ENCODE measurements around the gene RBCK1. TPM values are rescaled to one million over a fixed set of nuclear protein-coding genes. Genes with fewer than 3 reads are reported as not detected.

Gene RBCK1
- polyA plus RNA-seq, 1 experiment, result 57.4 TPM

GRCh38 chr20:402898-403581, 5.1 kb upstream of the RBCK1 start:
- no peak for DNase-seq (ENCODE audit: low read depth, low spot score)
- H3K27ac ChIP-seq (ENCODE audit: low read depth, low read length), result no peak overlapping the region
- H3K27me3 ChIP-seq (ENCODE audit: control insufficient read depth, insufficient read depth, low read length), result no peaks in the 10 kb centered on the region
- TF ChIP-seq CTCF (IDR thresholded peaks at IDR 0.05; ENCODE audit: low read depth, low read length), result no peak
- ChIA-PET CTCF (interaction anchor here (0.9 kb wide), 1 partner anchor 75 kb away, joined by 4 read pairs; no protein-coding TSS in a partner anchor), POLR2A (no interaction called here)
- H3K9me3 ChIP-seq (ENCODE audit: control insufficient read depth, insufficient read depth, low read length), result peaks cover 5% of the 10 kb centered on the region; the same call in 1 of the 2 replicates
- no peak overlapping the region for H3K4me3 ChIP-seq (ENCODE audit: low read depth, low read length)

- H3K4me3 ChIP-seq (ENCODE audit: low read depth, low read length), result no peak overlapping the region
- DNase-seq (ENCODE audit: low read depth, low spot score), result no peak
- H3K27ac ChIP-seq (ENCODE audit: low read depth, low read length), result no peak overlapping the region
- H3K27me3 ChIP-seq (ENCODE audit: control insufficient read depth, insufficient read depth, low read length), result no peaks in the 10 kb centered on the region
- ChIA-PET POLR2A (no interaction called here), CTCF (interaction anchor here (0.9 kb wide), 1 partner anchor 75 kb away, joined by 4 read pairs; no protein-coding TSS in a partner anchor)
- TF ChIP-seq CTCF (IDR thresholded peaks at IDR 0.05; ENCODE audit: low read depth, low read length), result no peak
- H3K9me3 ChIP-seq (ENCODE audit: control insufficient read depth, insufficient read depth, low read length), result peaks cover 5% of the 10 kb centered on the region; the same call in 1 of the 2 replicates
Observed at GRCh38 chr20:403582-403957, 4.5 kb upstream of the RBCK1 start.

GRCh38 chr20:404088-404487, 4.0 kb upstream of the RBCK1 start:
- peaks cover 5% of the 10 kb centered on the region; the same call in 1 of the 2 replicates for H3K9me3 ChIP-seq (ENCODE audit: control insufficient read depth, insufficient read depth, low read length)
- no peak for DNase-seq (ENCODE audit: low read depth, low spot score)
- ChIA-PET CTCF (no interaction called here), POLR2A (interaction anchor here (0.7 kb wide), 1 partner anchor 27 kb away, joined by 5 read pairs; no protein-coding TSS in a partner anchor)
- H3K27me3 ChIP-seq (ENCODE audit: control insufficient read depth, insufficient read depth, low read length), result no peaks in the 10 kb centered on the region
- no peak overlapping the region for H3K4me3 ChIP-seq (ENCODE audit: low read depth, low read length)
- H3K27ac ChIP-seq (ENCODE audit: low read depth, low read length), result no peak overlapping the region
- no peak for TF ChIP-seq CTCF (IDR thresholded peaks at IDR 0.05; ENCODE audit: low read depth, low read length)

- no peak for DNase-seq (ENCODE audit: low read depth, low spot score)
- POLR2A ChIA-PET, result interaction anchor here (0.6 to 1.3 kb wide), 3 partner anchors 24 to 427 kb away, joined by 4 to 7 read pairs (median 4); no protein-coding TSS in a partner anchor
- H3K27ac ChIP-seq (ENCODE audit: low read depth, low read length), result no peak overlapping the region
- H3K27me3 ChIP-seq (ENCODE audit: control insufficient read depth, insufficient read depth, low read length), result no peaks in the 10 kb centered on the region
- CTCF ChIA-PET, result interaction anchor here (1.0 to 1.4 kb wide), 2 partner anchors 24 to 52 kb away, joined by 3 to 4 read pairs; no protein-coding TSS in a partner anchor
- H3K4me3 ChIP-seq (ENCODE audit: low read depth, low read length), result no peak overlapping the region
- H3K9me3 ChIP-seq (ENCODE audit: control insufficient read depth, insufficient read depth, low read length), result peaks cover 5% of the 10 kb centered on the region; the same call in 1 of the 2 replicates
- TF ChIP-seq CTCF (IDR thresholded peaks at IDR 0.05; ENCODE audit: low read depth, low read length), result no peak
Observed at GRCh38 chr20:406200-407132, 1.6 kb upstream of the RBCK1 start.
